IPS-15b (cell line): ENCODE measurements around the gene NANS.
"Not testable (repeated sequence)": the region's sequence is repeated elsewhere in the genome, so short reads cannot be mapped to it uniquely, and the experiment has no call there.

Experiments used
- H3K27me3 ChIP-seq: one replicate; pipeline ENCODE4 v1.6.1; 2013; ENCODE audit warnings: low read length; ENCODE audit not compliant: control insufficient read depth, insufficient read depth
- H3K36me3 ChIP-seq: one replicate; pipeline ENCODE4 v1.6.1; 2013; ENCODE audit warnings: low read length; ENCODE audit not compliant: control insufficient read depth, insufficient read depth
- H3K4me1 ChIP-seq: one replicate; pipeline ENCODE4 v1.6.1; 2013; ENCODE audit warnings: mild to moderate bottlenecking, low read length; ENCODE audit not compliant: control insufficient read depth, insufficient read depth
- H3K4me3 ChIP-seq: one replicate; pipeline ENCODE4 v1.5.1; 2013; ENCODE audit warnings: low read depth, low read length
- H3K9ac ChIP-seq: one replicate; pipeline ENCODE4 v1.6.1; 2013; ENCODE audit warnings: low read depth, mild to moderate bottlenecking, low read length
- H3K9me3 ChIP-seq: one replicate; pipeline ENCODE4 v1.6.1; 2013; ENCODE audit warnings: mild to moderate bottlenecking, low read length; ENCODE audit not compliant: control insufficient read depth, insufficient read depth

The NANS gene

DNA sequence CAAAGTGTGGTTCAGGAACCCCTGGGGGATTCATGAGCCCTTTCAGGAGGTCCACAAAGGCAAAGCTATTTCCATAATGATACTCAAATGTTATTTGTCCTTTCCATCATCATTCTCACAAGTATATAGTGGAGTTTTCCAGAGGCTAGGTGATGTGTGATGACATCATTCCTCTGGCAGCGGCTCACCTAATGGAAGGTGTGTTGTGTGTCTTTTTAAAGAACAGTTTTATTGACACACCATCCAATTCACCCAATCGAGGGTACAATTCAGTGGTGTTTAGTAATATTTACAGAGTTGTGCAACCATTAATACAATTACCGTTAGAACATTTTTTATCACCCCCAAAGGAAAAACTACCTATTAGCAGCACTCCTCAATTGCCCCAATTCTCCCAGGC lies 9.7 kb downstream of the NANS start:
- Histone ChIP-seq H3K4me1 (peaks cover 2% of the 10 kb centered on the region), H3K9me3 (no peaks in the 10 kb centered on the region), H3K27me3 (no peaks in the 10 kb centered on the region), H3K36me3 (peaks cover 5% of the 10 kb centered on the region), H3K9ac (no peak overlapping the region), H3K4me3 (no peak overlapping the region)

DNA sequence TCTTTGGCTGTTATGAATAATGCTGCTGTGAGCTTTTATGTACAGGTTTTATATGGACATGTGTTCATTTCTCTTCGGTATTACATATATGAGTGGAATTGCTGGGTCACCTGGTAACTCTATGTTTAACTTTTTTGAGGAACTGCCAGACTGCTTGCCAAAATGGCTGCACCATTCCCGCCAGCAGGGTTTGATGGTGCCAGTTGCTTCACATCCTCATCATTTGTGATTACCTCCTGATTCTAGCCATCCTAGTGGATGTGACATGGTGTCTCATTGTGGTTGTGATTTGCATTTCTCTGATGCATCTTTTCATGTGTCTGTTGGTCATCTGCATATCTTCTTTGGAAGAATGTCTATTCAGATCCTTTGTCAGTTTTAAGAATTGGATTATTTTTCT lies 10.7 kb downstream of the NANS start:
- Histone ChIP-seq H3K9me3 (no peaks in the 10 kb centered on the region), H3K9ac (no peak overlapping the region), H3K36me3 (peaks cover 5% of the 10 kb centered on the region), H3K27me3 (no peaks in the 10 kb centered on the region), H3K4me1 (peaks cover 2% of the 10 kb centered on the region), H3K4me3 (no peak overlapping the region)

DNA sequence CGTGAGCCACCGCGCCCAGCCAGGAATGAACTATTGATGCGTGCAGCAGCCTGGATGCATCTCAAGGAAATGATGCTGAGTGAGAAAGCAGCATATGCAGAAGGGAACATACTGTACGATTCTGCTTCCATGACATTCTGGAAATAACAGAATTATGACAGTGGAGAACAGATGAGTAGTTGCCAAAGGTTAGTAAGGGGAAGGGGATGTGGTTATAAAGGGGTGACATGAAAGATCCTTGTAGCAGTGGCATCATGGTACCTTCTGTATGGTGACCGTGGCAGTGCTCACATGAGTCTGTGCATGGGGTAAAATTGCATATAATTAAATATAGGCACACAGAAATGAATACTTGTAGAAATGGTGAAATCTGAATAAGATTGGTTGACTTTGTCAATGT lies 13.0 kb downstream of the NANS start:
- H3K4me3 ChIP-seq = no peak overlapping the region
- H3K36me3 ChIP-seq = peaks cover 4% of the 10 kb centered on the region
- H3K27me3 ChIP-seq = no peaks in the 10 kb centered on the region
- no peaks in the 10 kb centered on the region for H3K9me3 ChIP-seq
- H3K9ac ChIP-seq = no peak overlapping the region
- H3K4me1 ChIP-seq = peaks cover 1% of the 10 kb centered on the region

DNA sequence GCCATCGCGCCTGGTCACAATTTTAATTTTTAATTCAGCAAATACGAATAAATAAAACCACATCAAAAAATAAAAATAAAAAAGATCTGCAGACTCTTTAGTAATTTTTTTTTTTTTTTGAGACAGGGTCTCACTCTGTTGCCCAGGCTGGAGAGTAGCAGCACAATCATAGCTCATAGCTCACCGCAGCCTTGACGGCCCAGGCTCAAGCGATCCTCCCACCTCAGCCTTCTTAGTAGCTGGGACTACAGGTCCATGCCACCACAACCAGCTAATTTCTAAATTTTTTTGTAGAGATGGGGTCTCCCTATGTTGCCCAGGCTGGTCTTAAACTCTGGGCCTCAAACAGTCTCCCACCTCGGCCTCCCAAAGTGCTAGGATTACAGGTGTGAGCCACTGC lies 14.2 kb downstream of the NANS start:
- Histone ChIP-seq H3K9ac (no peak overlapping the region), H3K27me3 (no peaks in the 10 kb centered on the region), H3K9me3 (no peaks in the 10 kb centered on the region), H3K4me3 (no peak overlapping the region), H3K36me3 (no peaks in the 10 kb centered on the region), H3K4me1 (peaks cover 9% of the 10 kb centered on the region)

DNA sequence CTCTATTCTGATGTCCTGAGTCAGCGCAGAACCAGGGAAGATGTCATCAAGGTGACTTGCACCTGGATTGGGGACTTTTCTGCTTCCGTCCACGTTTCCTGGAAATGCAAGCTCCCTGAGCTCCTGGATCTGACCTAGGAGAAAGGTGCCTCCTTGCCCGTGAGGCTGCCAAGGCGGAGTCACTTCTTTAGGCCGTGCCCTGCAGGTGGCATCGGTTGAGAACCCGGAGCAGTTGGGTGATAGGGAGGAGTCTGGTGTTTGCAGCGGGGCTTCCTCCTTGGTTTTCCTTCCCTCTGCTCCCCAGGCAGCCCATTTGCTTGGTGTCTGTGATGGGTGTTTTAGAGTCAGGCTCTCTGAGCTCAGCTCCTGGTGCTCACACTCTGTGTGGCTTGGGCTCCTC lies 15.2 kb downstream of the NANS start:
- Histone ChIP-seq H3K27me3 (no peaks in the 10 kb centered on the region), H3K9ac (no peak overlapping the region), H3K4me1 (peaks cover 14% of the 10 kb centered on the region), H3K9me3 (no peaks in the 10 kb centered on the region), H3K4me3 (no peak overlapping the region), H3K36me3 (no peaks in the 10 kb centered on the region)

DNA sequence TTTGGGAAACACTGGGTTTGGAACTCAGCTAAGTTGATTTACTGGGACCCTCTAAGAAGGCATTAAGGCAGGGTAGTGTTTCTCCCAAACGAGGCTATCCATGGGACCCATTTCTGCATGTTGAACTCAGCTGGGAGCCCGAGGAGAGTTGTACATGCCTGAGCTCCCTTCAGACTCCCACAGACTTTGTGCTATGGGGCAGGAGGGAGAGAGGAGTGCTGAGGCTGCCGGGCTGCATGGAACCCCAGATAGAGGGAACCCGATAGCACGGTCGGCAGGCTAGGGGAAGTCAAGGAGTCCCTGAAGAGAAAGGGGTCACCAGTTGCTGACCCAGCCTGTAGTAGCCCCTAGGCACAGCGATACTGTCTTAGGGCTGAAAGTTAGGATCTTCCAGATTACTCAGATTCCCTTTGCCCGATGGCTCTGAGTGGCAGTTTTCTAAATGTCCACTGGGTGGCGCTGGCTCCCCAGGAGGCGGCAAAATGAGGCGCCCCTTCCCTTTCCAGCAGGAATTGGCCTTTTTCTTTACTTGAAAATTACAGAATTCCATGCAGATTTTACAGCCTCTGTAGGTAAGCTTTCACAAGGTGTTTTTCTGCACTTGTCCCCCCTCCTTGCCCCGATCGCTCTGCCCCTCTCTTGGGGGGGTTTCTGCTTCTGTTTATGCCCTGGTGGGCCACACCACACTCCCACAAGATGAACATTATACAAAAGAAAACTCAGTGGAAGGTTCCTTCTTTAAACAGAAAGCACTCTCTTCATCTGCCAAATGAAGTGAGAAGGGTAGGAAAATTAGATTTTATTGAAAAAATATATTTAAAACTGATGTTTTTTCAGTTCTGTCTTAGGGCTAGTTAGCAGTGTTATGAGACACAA lies 17.8 kb downstream of the NANS start:
- no peaks in the 10 kb centered on the region for H3K9me3 ChIP-seq
- H3K27me3 ChIP-seq = no peaks in the 10 kb centered on the region
- no peaks in the 10 kb centered on the region for H3K36me3 ChIP-seq
- H3K4me1 ChIP-seq = peaks cover 16% of the 10 kb centered on the region
- no peak overlapping the region for H3K9ac ChIP-seq
- H3K4me3 ChIP-seq = no peak overlapping the region

DNA sequence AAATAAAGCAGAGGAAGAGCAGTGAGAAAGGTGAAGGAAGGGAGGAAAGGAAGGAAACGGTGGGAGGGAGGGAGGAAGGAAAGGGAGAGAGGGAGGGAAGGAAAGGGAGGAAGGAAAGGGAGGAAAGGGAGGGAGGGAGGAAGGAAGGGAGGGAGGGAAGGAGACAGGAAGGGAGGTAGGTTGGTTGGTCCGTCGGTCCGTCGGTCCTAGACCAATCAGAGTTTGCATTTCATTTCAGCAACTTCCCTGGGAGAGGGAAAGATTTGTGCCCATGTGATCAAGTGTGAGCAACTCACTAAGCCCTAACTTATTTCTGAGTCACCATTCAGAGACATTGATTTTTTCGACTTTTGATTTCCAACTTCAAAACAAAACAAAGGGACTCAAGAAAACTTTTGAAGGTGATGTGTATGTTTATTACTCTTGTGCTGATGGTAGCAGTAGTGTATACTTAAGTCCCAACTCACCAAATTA lies 18.8 kb downstream of the NANS start:
- peaks cover 16% of the 10 kb centered on the region for H3K4me1 ChIP-seq
- no peaks in the 10 kb centered on the region for H3K9me3 ChIP-seq
- no peak overlapping the region for H3K4me3 ChIP-seq
- H3K9ac ChIP-seq = no peak overlapping the region
- no peaks in the 10 kb centered on the region for H3K27me3 ChIP-seq
- H3K36me3 ChIP-seq = peaks cover 2% of the 10 kb centered on the region

DNA sequence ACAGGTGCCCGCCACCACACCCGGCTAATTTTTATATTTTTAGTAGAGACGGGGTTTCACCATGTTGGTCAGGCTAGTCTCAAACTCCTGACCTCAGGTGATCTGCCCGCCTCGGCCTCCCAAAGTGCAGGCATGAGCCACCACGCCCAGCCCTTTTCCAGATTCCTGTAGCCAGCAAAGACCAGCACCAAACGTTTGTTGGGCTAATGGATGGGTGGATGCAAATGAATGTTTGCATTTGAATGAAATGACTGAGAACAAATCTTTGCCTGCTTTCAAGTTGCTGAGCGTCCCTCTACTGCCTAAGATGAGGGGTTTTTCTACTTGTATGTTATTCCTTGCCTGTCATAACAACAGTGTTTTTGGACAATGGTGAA lies 20.0 kb downstream of the NANS start:
- not testable (repeated sequence) for H3K9ac ChIP-seq, H3K36me3 ChIP-seq, H3K4me3 ChIP-seq, H3K27me3 ChIP-seq, H3K9me3 ChIP-seq
- H3K4me1 ChIP-seq = peaks cover 16% of the 10 kb centered on the region

DNA sequence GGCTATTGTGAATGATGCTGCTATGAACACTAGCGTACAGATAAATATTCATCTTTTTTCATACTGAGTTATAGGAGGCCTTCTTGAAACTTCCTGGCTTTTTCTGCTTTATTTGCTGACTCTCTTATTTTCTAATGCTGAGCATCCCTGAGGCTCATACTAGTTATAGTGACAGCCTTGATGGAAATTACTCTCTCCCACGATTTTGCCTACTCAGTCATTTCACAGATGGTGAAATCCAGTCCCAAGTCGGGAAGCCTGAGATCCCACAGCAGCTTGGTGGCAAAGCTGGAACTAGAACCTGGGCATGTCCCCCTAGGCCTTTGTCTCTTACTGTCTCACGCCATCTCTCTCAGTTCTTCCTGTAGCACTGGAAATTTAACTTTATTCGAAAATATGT lies 22.4 kb downstream of the NANS start:
- H3K4me3 ChIP-seq = no peak overlapping the region
- peaks cover 16% of the 10 kb centered on the region for H3K4me1 ChIP-seq
- H3K9me3 ChIP-seq = no peaks in the 10 kb centered on the region
- H3K36me3 ChIP-seq = peaks cover 13% of the 10 kb centered on the region
- H3K9ac ChIP-seq = no peak overlapping the region
- no peaks in the 10 kb centered on the region for H3K27me3 ChIP-seq

DNA sequence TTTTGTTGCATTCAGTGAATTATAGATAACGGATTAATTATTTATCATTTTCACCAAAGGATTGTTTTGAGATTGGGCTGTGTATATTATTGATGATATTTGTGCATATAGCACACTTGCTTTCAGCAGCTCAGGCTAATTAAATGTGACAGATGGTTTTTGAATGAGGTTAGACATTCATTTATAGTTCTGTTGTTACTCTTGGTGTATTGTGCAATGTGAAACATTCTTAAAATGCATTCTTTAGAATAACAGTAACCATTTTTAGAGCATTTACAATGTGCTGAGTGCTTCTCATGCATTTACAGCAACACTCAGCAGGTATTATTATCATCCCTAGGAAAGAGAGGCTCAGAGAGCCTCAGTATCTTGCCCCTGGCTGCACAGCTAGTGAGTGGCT lies 23.8 kb downstream of the NANS start:
- Histone ChIP-seq H3K9ac (no peak overlapping the region), H3K4me1 (peaks cover 11% of the 10 kb centered on the region), H3K4me3 (no peak overlapping the region), H3K36me3 (peaks cover 13% of the 10 kb centered on the region), H3K27me3 (no peaks in the 10 kb centered on the region), H3K9me3 (no peaks in the 10 kb centered on the region)

DNA sequence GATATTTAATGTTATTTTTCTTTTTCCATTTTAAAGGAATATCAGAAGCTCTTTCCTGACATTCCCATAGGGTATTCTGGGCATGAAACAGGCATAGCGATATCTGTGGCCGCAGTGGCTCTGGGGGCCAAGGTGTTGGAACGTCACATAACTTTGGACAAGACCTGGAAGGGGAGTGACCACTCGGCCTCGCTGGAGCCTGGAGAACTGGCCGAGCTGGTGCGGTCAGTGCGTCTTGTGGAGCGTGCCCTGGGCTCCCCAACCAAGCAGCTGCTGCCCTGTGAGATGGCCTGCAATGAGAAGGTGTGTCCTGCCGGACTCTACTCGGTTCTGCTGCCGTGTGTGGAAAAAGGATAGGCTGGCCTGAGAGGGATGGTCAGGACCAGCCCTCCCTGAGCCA lies 24.2 kb downstream of the NANS start:
- no peaks in the 10 kb centered on the region for H3K27me3 ChIP-seq
- H3K9me3 ChIP-seq = no peaks in the 10 kb centered on the region

DNA sequence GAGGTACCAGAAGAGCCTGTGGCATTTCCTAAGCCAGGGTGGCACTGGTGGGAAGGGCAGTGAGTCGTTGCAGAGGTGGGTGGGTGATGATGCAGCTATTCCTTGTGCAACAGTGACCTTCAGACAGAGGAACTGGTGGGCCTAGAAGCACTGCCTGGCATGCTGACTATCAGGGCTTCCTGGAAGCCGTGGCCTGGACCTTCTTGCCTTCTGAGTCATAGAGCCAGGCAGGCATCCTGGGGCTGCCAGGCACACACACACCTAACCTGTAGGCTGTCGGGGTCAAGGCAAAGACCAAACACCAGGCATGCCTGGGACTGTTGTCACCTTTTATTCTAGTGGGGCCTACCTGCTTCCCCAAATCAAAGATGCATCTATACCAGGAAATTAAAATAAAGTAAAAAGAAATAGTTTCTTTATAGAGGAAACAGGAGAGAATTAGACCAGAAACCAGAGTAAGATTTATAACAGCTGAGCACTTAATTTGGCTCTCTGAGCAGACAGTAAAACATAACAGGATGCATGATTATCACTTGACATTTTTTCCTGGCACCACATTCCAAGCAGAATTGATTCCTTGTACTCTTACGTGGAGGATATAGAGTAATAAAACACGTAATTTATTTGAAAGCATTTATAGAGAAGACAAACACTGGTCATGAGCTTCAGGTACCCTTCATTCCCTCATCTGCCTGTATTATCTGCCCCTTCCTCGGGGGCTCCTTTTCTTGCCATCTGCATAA lies 25.1 kb downstream of the NANS start:
- Histone ChIP-seq H3K36me3 (peaks cover 13% of the 10 kb centered on the region), H3K9me3 (no peaks in the 10 kb centered on the region), H3K4me3 (no peak overlapping the region), H3K4me1 (peaks cover 9% of the 10 kb centered on the region), H3K9ac (no peak overlapping the region), H3K27me3 (no peaks in the 10 kb centered on the region)

More for the DNA sequence above, 24.2 kb downstream of the NANS start:
- Histone ChIP-seq H3K36me3 (peaks cover 13% of the 10 kb centered on the region), H3K4me3 (no peak overlapping the region), H3K9ac (no peak overlapping the region), H3K4me1 (peaks cover 9% of the 10 kb centered on the region)
